Smooth muscle cell (in vitro differentiated cells): ENCODE data around the gene PYGB. TPM values are rescaled to one million over a fixed set of nuclear protein-coding genes. Genes with fewer than 3 reads are reported as not detected.

Experiments used
- DNase-seq: peaks from one replicate; lab custom pipeline; 2025; ENCODE audit not compliant: unreplicated experiment; lab: John Stamatoyannopoulos, UW
- H2AFZ ChIP-seq: fragments of 200-600 bp; sonication (generic); 2 replicates; pipeline ENCODE4 v1.6.0; 2016; ENCODE audit warnings: antibody characterized with exemption, low read depth, mild to moderate bottlenecking
- H3F3A ChIP-seq: fragments of 200-600 bp; sonication (generic); 2 replicates; pipeline ENCODE4 v1.6.0; 2017; ENCODE audit warnings: antibody characterized with exemption, low read depth
- H3K27ac ChIP-seq: fragments of 200-600 bp; sonication (generic); 2 replicates; pipeline ENCODE4 v1.5.1; 2016; ENCODE audit warnings: low read depth, mild to moderate bottlenecking
- H3K27me3 ChIP-seq: fragments of 200-600 bp; sonication (generic); 2 replicates; pipeline ENCODE4 v1.6.1; 2016; ENCODE audit warnings: low read depth, mild to moderate bottlenecking
- H3K36me3 ChIP-seq: fragments of 200-600 bp; sonication (generic); 2 replicates; pipeline ENCODE4 v1.5.1; 2016; ENCODE audit warnings: low read depth
- H3K4me1 ChIP-seq: fragments of 200-600 bp; sonication (generic); 2 replicates; pipeline ENCODE4 v1.5.1; 2016; ENCODE audit warnings: low read depth
- H3K4me2 ChIP-seq: fragments of 200-600 bp; sonication (generic); 2 replicates; pipeline ENCODE4 v1.6.0; 2016; ENCODE audit warnings: mild to moderate bottlenecking
- H3K4me3 ChIP-seq: fragments of 200-600 bp; sonication (generic); 2 replicates; pipeline ENCODE4 v1.5.1; 2016; ENCODE audit warnings: mild to moderate bottlenecking
- H3K79me2 ChIP-seq: fragments of 200-600 bp; sonication (generic); 2 replicates; pipeline ENCODE4 v1.6.0; 2016; ENCODE audit warnings: low read depth, mild to moderate bottlenecking
- H3K9ac ChIP-seq: fragments of 200-600 bp; sonication (generic); 2 replicates; pipeline ENCODE4 v1.6.0; 2016; ENCODE audit warnings: low read depth
- H3K9me3 ChIP-seq: fragments of 200-600 bp; sonication (generic); replicated peaks from 2 replicates; pipeline ENCODE4 v1.5.1; 2016; ENCODE audit warnings: low read depth
- H4K20me1 ChIP-seq: fragments of 200-600 bp; sonication (generic); 2 replicates; pipeline ENCODE4 v1.6.0; 2016; ENCODE audit warnings: low read depth
- CTCF ChIP-seq: fragments of 200-600 bp; sonication (generic); IDR thresholded peaks from 2 replicates; pipeline ENCODE4 v1.5.1; 2017; ENCODE audit warnings: borderline replicate concordance, mild to moderate bottlenecking, antibody characterized with exemption; ENCODE audit not compliant: insufficient read depth, poor library complexity, severe bottlenecking
- WGBS: methylation state at CpG from one replicate; pipeline ENCODE4 v1.1.7; 2016; ENCODE audit warnings: low lambda C conversion rate; 5-methylcytosine and 5-hydroxymethylcytosine counted together
- polyA plus RNA-seq: library from polyadenylated mRNA; unstranded; fragments of >200 nt; fragmentation: Nextera tagmentation; extraction: Ambion mirVana; gene quantifications from 2 replicates; pipeline ENCODE4 v1.2.1, GENCODE V29; 2016
- total RNA-seq: library from RNA; depleted of rRNA; stranded (reverse); fragments of >200 nt; gene quantifications from 2 replicates; pipeline ENCODE4 v1.2.3, GENCODE V29; 2014

Gene PYGB
- total and polyA plus RNA-seq, 2 experiments from 2014 or later = 31.8 to 39.4 TPM

GRCh38 chr20:25272223-25273000, 24.5 kb downstream of the PYGB start:
- no peaks in the 10 kb centered on the region for H3K4me1 ChIP-seq
- H3K9me3 ChIP-seq = no peaks in the 10 kb centered on the region
- peaks cover 6% of the 10 kb centered on the region for H4K20me1 ChIP-seq
- H3K27ac ChIP-seq = no peak overlapping the region
- no peak overlapping the region for H3K4me2 ChIP-seq
- H3K36me3 ChIP-seq = no peaks in the 10 kb centered on the region
- DNase-seq = no peak
- H3F3A ChIP-seq = no peaks in the 10 kb centered on the region
- no peaks in the 10 kb centered on the region for H3K27me3 ChIP-seq
- TF ChIP-seq CTCF = no peak
- no peak overlapping the region for H2AFZ ChIP-seq
- WGBS = 96% methylated on average over 19 of the region's 19 CpGs
- H3K4me3 ChIP-seq = no peak overlapping the region
- no peaks in the 10 kb centered on the region for H3K79me2 ChIP-seq
- H3K9ac ChIP-seq = no peak overlapping the region

GRCh38 chr20:25273046-25273445, 25.2 kb downstream of the PYGB start:
- H3K27ac ChIP-seq = no peak overlapping the region
- no peak overlapping the region for H3K4me2 ChIP-seq
- no peaks in the 10 kb centered on the region for H3K79me2 ChIP-seq
- no peaks in the 10 kb centered on the region for H3K4me1 ChIP-seq
- no peak for DNase-seq
- H3K36me3 ChIP-seq = no peaks in the 10 kb centered on the region
- no peak overlapping the region for H2AFZ ChIP-seq
- H3K9ac ChIP-seq = no peak overlapping the region
- H3K27me3 ChIP-seq = no peaks in the 10 kb centered on the region
- TF ChIP-seq CTCF = no peak
- no peaks in the 10 kb centered on the region for H3K9me3 ChIP-seq
- peaks cover 3% of the 10 kb centered on the region for H4K20me1 ChIP-seq
- H3F3A ChIP-seq = no peaks in the 10 kb centered on the region
- over 99% methylated on average over 10 of the region's 10 CpGs for WGBS
- H3K4me3 ChIP-seq = no peak overlapping the region

- Histone ChIP-seq H3K36me3 (no peaks in the 10 kb centered on the region), H3K9me3 (no peaks in the 10 kb centered on the region), H3K27me3 (no peaks in the 10 kb centered on the region), H3K4me3 (no peak overlapping the region), H3K79me2 (no peaks in the 10 kb centered on the region), H3K4me2 (no peak overlapping the region), H3K4me1 (no peaks in the 10 kb centered on the region), H3F3A (no peaks in the 10 kb centered on the region), H3K27ac (no peak overlapping the region), H4K20me1 (peaks cover 3% of the 10 kb centered on the region), H3K9ac (no peak overlapping the region), H2AFZ (no peak overlapping the region)
- no peak for DNase-seq
- 95% methylated on average over 20 of the region's 20 CpGs for WGBS
- no peak for TF ChIP-seq CTCF
Observed at GRCh38 chr20:25273541-25274358, 25.9 kb downstream of the PYGB start.
